K562 (cell line): ENCODE data around the gene C6orf15. TPM values are rescaled to one million over a fixed set of nuclear protein-coding genes. Genes with fewer than 3 reads are reported as not detected.

Source experiments
- ATAC-seq: fragments of 200-7000 bp; cut with Tn5 transposase; 3 replicates; pipeline ENCODE4 v1.9.1; 2020; ENCODE audit warnings: moderate library complexity
- BruUV-seq: library from RNA; stranded (reverse); fragments of 400-500 nt; replicated peaks from 2 replicates; lab custom pipeline; 2021; lab: Mats Ljungman, UMichigan
- CTCF ChIA-PET: fragments of 300-600 bp; formaldehyde crosslinking; extraction: SDS; loops from one replicate; lab custom pipeline; 2021; ENCODE audit warnings: low intra/inter-chr PET ratio; lab: Yijun Ruan, JAX
- POLR2A ChIA-PET: fragments of 300-600, 350-650 bp; sonication (Branson Sonifier 250); formaldehyde crosslinking; extraction: SDS; loops from one replicate; lab custom pipeline; 2021; ENCODE audit warnings: antibody characterized with exemption, inconsistent platforms; lab: Yijun Ruan, JAX
- DNase-seq, 4 experiments: peaks; one replicate each; pipeline versions ENCODE4 v3.0.0 to v3.0.0-alpha.2; 2011 to 2018; ENCODE audit warnings: low spot score in 3 of 4, mixed read lengths in 3 of 4; ENCODE audit errors: extremely low read depth in 1 of 4
- FAIRE-seq: peaks from 2 replicates; lab custom pipeline; 2011; peaks lifted over from hg19 to GRCh38; lab: Jason Lieb, UNC
- H2AFZ ChIP-seq: 2 replicates; pipeline ENCODE4 v1.6.0; 2011; ENCODE audit warnings: low read depth, low read length, control low read depth, inconsistent platforms
- H3K27ac ChIP-seq: fragments of 200-600 bp; 3 replicates; pipeline ENCODE4 v1.8.0; 2011; ENCODE audit warnings: low read depth, mild to moderate bottlenecking, control low read depth, inconsistent platforms, low read length, moderate library complexity, mixed read lengths; ENCODE audit errors: extremely low read depth
- H3K27me3 ChIP-seq, 2 experiments: fragments of 300-600 bp in 1 of 2; 2 replicates in 1 of 2; 3 replicates in 1 of 2; pipeline versions ENCODE4 v1.6.0 to v1.8.0; 2011; ENCODE audit warnings: inconsistent platforms in 2 of 2, low read length in 2 of 2, mild to moderate bottlenecking in 1 of 2, mixed read lengths in 1 of 2, moderate library complexity in 1 of 2; ENCODE audit not compliant: control insufficient read depth in 2 of 2, insufficient read depth in 2 of 2
- H3K36me3 ChIP-seq: fragments of 300-600 bp; 3 replicates; pipeline ENCODE4 v1.8.0; 2011; ENCODE audit warnings: mild to moderate bottlenecking, low read length, inconsistent platforms; ENCODE audit not compliant: control insufficient read depth, insufficient read depth
- H3K4me1 ChIP-seq, 2 experiments: fragments of 200-600 bp in 1 of 2; replicated peaks in 1 of 2; 2 replicates in 1 of 2; 3 replicates in 1 of 2; pipeline versions ENCODE4 v1.5.1 to v1.8.0; 2011; ENCODE audit warnings: inconsistent platforms in 2 of 2, low read length in 2 of 2, mild to moderate bottlenecking in 1 of 2, mixed read lengths in 1 of 2, moderate library complexity in 1 of 2; ENCODE audit not compliant: control insufficient read depth in 2 of 2, insufficient read depth in 2 of 2
- H3K4me2 ChIP-seq: 2 replicates; pipeline ENCODE4 v1.6.1; 2011; ENCODE audit warnings: low read length, control low read depth, inconsistent platforms, mixed read lengths; ENCODE audit not compliant: insufficient read depth
- H3K4me3 ChIP-seq: fragments of 200-600 bp; sonication (generic), shearing (Covaris generic); 2 replicates; pipeline ENCODE4 v1.5.1; 2016; ENCODE audit warnings: control low read depth, inconsistent platforms
- H3K79me2 ChIP-seq: fragments of 200-600 bp; 3 replicates; pipeline ENCODE4 v1.8.0; 2011; ENCODE audit warnings: low read length, inconsistent platforms; ENCODE audit not compliant: control insufficient read depth, insufficient read depth
- H3K9ac ChIP-seq, 2 experiments: 2 replicates each; pipeline versions ENCODE4 v1.6.0 to v1.6.1; 2011; ENCODE audit warnings: low read depth in 2 of 2, low read length in 2 of 2, control low read depth in 1 of 2, inconsistent platforms in 1 of 2, mild to moderate bottlenecking in 1 of 2, mixed read lengths in 1 of 2; ENCODE audit not compliant: insufficient read depth in 1 of 2
- H3K9me1 ChIP-seq: one replicate; pipeline ENCODE4 v1.6.0; 2011; ENCODE audit warnings: inconsistent platforms, mild to moderate bottlenecking, low read length, moderate library complexity; ENCODE audit not compliant: control insufficient read depth, insufficient read depth
- H3K9me3 ChIP-seq: replicated peaks from 2 replicates; pipeline ENCODE4 v1.5.1; 2011; ENCODE audit warnings: low read depth, low read length, inconsistent platforms; ENCODE audit not compliant: control insufficient read depth, insufficient read depth
- H4K20me1 ChIP-seq: replicated peaks from 2 replicates; pipeline ENCODE4 v1.6.1; 2011; ENCODE audit warnings: low read length, inconsistent platforms, mixed read lengths; ENCODE audit not compliant: control insufficient read depth, insufficient read depth
- HNRNPK ChIP-seq: fragments of 200-400 bp; formaldehyde crosslinking; IDR thresholded peaks from one replicate; pipeline ENCODE4 v1.6.1; 2018; ENCODE audit warnings: mild to moderate bottlenecking, low read depth, low read length; ENCODE audit not compliant: poor library complexity, severe bottlenecking
- NEUROD1 ChIP-seq: fragments of 150-350 bp; IDR thresholded peaks from 2 replicates; pipeline ENCODE4 v1.6.1; 2014; ENCODE audit warnings: borderline replicate concordance, low read length, low read depth; ENCODE audit not compliant: partially characterized antibody
- SREBF1 ChIP-seq: fragments of 150-350 bp; IDR thresholded peaks from 2 replicates; pipeline ENCODE4 v1.6.1; 2014; ENCODE audit warnings: antibody characterized with exemption, low read depth, low read length, borderline replicate concordance
- WHSC1 ChIP-seq: IDR thresholded peaks from one replicate; pipeline ENCODE4 v1.6.1; 2012; ENCODE audit warnings: low read length, control low read depth, inconsistent platforms
- ZNF699 ChIP-seq: fragments of 250-450 bp; sonication (Bioruptor Pico); IDR thresholded peaks from 2 replicates; pipeline ENCODE4 v1.8.0; 2021; ENCODE audit warnings: mild to moderate bottlenecking, moderate library complexity; ENCODE audit not compliant: insufficient replicate concordance
- WGBS: fragments of 100-300 bp; shearing (Covaris generic); methylation state at CpG from one replicate; pipeline ENCODE4 v1.1.6; 2016; ENCODE audit warnings: low coverage, mixed read lengths; ENCODE audit not compliant: insufficient coverage; ENCODE audit errors: missing lambda C conversion rate; 5-methylcytosine and 5-hydroxymethylcytosine counted together
- in situ Hi-C: fragments of 300-500 bp; cut with MboI; formaldehyde crosslinking; loops from 4 replicates; pipeline ENCODE4 v1.15.0; 2018; ENCODE audit warnings: inconsistent platforms, mixed read lengths
- intact Hi-C: fragments of 100-400 bp; cut with micrococcal nuclease; formaldehyde crosslinking; loops from 2 replicates; pipeline ENCODE4 v1.14.2; 2022
- polyA plus RNA-seq, 8 experiments: library from polyadenylated mRNA; depleted of rRNA in 4 of 8; stranded (reverse) in 5 of 8; unstranded in 3 of 8; fragments of >200 nt; fragmentation: Nextera tagmentation in 2 of 8; fragmentation: Illumina TruSeq in 1 of 8; extraction: Ambion mirVana in 2 of 8; extraction: Trizol in 1 of 8; gene quantifications; 2 replicates each; pipeline versions ENCODE4 v1.2.1 to v1.2.3, GENCODE V29; 2011 to 2014; ENCODE audit warnings: inconsistent platforms in 1 of 8, missing spikeins in 1 of 8
- total RNA-seq, 7 experiments: library from RNA; depleted of rRNA in 6 of 7; stranded (reverse); fragments of >200 nt in 6 of 7; fragmentation: Illumina TruSeq in 2 of 7; extraction: Trizol in 2 of 7; gene quantifications; 2 replicates each; pipeline versions ENCODE4 v1.2.1 to v1.2.3, GENCODE V29; 2011 to 2021; ENCODE audit warnings: low replicate concordance in 1 of 7
- TF ChIP-seq, protein P1 (sequence below): fragments of 250-450 bp; sonication (Bioruptor Pico); IDR thresholded peaks from 2 replicates; pipeline ENCODE4 v1.6.1; 2021; ENCODE audit warnings: mild to moderate bottlenecking

C6orf15 gene
- total and polyA plus RNA-seq, 9 of the 15 experiments (the other 6 are each of a cell fraction or from before 2014, with no cell fraction given), result not detected

DNA sequence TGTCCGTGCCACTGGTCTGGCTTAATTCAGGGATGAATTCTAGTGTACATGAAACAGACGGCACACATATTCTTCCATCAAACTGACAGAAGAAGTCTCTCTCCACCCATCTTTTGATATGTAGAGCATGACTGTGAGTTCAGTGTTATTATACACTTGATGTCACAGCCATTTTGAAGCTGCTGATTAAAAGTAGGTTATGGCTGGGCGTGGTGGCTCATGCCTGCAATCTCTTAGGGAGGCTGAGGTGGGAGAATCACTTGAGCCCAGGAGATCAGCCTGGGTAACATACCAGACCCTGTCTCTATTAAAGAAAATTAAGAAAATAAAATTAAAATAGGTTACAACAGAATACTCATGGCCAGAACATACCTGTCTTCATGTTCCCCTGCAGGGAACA, 20.7 kb downstream of the C6orf15 start:
- Histone ChIP-seq H3K9me1 (no peaks in the 10 kb centered on the region), H3K4me2 (no peak overlapping the region), H3K4me1 (peaks cover 0 to 10% of the 10 kb centered on the region in 2 experiments; a peak in 4 of 5 replicates), H3K27me3 (peaks cover 0 to 13% of the 10 kb centered on the region in 2 experiments; a peak in 2 of 5 replicates), H3K4me3 (no peak overlapping the region), H3K9me3 (no peaks in the 10 kb centered on the region), H3K36me3 (no peaks in the 10 kb centered on the region), H2AFZ (peak overlapping the region; percentile 61; the same call in 1 of the 2 replicates), H3K9ac (no peak overlapping the region), H3K79me2 (no peaks in the 10 kb centered on the region), H3K27ac (no peak overlapping the region), H4K20me1 (no peaks in the 10 kb centered on the region)
- in situ Hi-C loops, result no loop called here
- ChIA-PET POLR2A (interaction anchor here (0.6 to 1.0 kb wide), 5 partner anchors 8 to 434 kb away, joined by 3 read pairs; partner anchors contain the start of gene C6orf15), CTCF (no interaction called here)
- FAIRE-seq, result no peak
- intact Hi-C loops, result no loop called here
- BruUV-seq, result no TSS peak
- 14% methylated on average over 3 of the region's 3 CpGs for WGBS
- ATAC-seq, result no peak
- DNase-seq, result no peak
- TF ChIP-seq WHSC1 (no peak), SREBF1 (no peak), ZNF699 (CRISPR knock-in tag) (no peak), HNRNPK (no peak), NEUROD1 (no peak)
- TF ChIP-seq, protein P1, sequence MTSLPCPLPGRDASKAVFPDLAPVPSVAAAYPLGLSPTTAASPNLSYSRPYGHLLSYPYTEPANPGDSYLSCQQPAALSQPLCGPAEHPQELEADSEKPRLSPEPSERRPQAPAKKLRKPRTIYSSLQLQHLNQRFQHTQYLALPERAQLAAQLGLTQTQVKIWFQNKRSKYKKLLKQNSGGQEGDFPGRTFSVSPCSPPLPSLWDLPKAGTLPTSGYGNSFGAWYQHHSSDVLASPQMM (CRISPR knock-in tag), result no peak
